Large intestine (tissue), 3 donors: ENCODE data around the gene HMX2. TPM values are rescaled to one million over a fixed set of nuclear protein-coding genes. Genes with fewer than 3 reads are reported as not detected.

Experiments
- DNase-seq, 2 donors: peaks; one replicate each; pipeline versions ENCODE4 v3.0.0 to v3.0.0-alpha.2; 2013
- H3K27ac ChIP-seq: one replicate; pipeline ENCODE4 v1.5.1; 2013; ENCODE audit warnings: low read length
- H3K27me3 ChIP-seq: 2 replicates; pipeline ENCODE4 v1.6.1; 2013; ENCODE audit warnings: low read length; ENCODE audit not compliant: control insufficient read depth, insufficient read depth
- H3K36me3 ChIP-seq: 2 replicates; pipeline ENCODE4 v1.6.1; 2013; ENCODE audit warnings: low read length; ENCODE audit not compliant: control insufficient read depth, insufficient read depth
- H3K4me1 ChIP-seq: one replicate; pipeline ENCODE4 v1.6.1; 2013; ENCODE audit warnings: low read length; ENCODE audit not compliant: control insufficient read depth, insufficient read depth
- H3K4me3 ChIP-seq: one replicate; pipeline ENCODE4 v1.5.1; 2013; ENCODE audit warnings: low read length
- H3K9me3 ChIP-seq: one replicate; pipeline ENCODE4 v1.6.1; 2013; ENCODE audit warnings: mild to moderate bottlenecking, low read depth, low read length, moderate library complexity; ENCODE audit not compliant: control insufficient read depth
- WGBS: methylation state at CpG from one replicate; pipeline ENCODE4 v1.1.5; 2013; ENCODE audit warnings: low lambda C conversion rate; ENCODE audit not compliant: insufficient coverage; 5-methylcytosine and 5-hydroxymethylcytosine counted together
- polyA plus RNA-seq: library from polyadenylated mRNA; unstranded; fragments of 120-200 nt; gene quantifications from one replicate; pipeline ENCODE4 v1.2.1, GENCODE V29; 2013

HMX2 gene
- polyA plus RNA-seq, 1 donor: 1.1 TPM

GRCh38 chr10:123129618-123130271 lies 18.2 kb upstream of the HMX2 start:
- no peak overlapping the region for H3K27ac ChIP-seq
- H3K4me1 ChIP-seq: no peaks in the 10 kb centered on the region
- no CpG with 5 or more reads among the region's 4 CpGs for WGBS
- H3K27me3 ChIP-seq: peaks cover 88% of the 10 kb centered on the region
- no peak overlapping the region for H3K4me3 ChIP-seq
- no peaks in the 10 kb centered on the region for H3K36me3 ChIP-seq
- peaks cover 3% of the 10 kb centered on the region for H3K9me3 ChIP-seq
- no peak for DNase-seq

DNA sequence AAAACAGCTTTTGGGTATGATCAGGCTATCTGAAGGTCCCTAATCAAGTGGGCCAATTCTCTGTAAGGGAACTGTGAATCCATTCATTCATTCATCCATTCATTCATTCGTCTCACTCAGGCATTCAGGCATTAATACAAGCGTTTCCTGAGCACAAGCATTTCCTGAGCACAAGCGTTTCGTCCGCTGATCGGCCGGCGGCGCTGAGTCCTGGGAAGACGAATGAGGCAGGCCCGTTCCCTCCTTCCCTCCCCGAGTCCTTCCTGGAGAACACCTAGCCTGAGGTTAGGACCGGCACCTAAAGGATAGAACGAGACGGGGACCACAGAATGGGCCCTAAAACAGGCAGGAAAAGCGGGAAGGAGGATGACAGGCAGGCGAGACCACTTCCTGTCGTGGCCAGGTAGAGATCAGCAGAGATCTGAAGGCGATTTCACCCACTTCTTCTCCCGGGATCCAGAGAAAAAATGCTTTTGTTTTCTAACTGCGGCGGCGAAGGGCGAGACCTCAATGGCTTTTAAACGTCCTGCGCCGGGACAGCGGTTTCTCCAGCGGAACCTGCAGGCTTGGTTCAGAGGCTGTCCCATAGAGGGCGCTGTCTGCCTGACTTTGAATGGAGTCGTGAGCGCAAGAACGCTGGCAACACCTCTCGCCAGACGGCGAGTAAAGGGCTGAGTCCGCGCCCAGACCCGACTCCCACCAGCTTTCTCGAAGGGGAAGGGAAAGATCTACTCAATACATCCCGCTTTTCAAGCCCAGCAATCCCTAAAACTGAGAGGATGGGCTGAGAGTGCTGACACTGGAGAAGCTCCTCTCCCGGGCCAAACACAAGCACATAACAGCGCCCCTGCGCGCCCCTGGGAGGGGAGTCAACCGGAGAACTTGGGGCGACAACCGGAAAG lies 15.1 kb upstream of the HMX2 start:
- Histone ChIP-seq H3K27ac (no peak overlapping the region), H3K9me3 (peaks cover 10% of the 10 kb centered on the region), H3K4me1 (peaks cover 3% of the 10 kb centered on the region), H3K27me3 (peaks cover 96% of the 10 kb centered on the region), H3K36me3 (no peaks in the 10 kb centered on the region), H3K4me3 (no peak overlapping the region)
- peak; percentile 67 for DNase-seq
- no CpG with 5 or more reads among the region's 48 CpGs for WGBS

DNA sequence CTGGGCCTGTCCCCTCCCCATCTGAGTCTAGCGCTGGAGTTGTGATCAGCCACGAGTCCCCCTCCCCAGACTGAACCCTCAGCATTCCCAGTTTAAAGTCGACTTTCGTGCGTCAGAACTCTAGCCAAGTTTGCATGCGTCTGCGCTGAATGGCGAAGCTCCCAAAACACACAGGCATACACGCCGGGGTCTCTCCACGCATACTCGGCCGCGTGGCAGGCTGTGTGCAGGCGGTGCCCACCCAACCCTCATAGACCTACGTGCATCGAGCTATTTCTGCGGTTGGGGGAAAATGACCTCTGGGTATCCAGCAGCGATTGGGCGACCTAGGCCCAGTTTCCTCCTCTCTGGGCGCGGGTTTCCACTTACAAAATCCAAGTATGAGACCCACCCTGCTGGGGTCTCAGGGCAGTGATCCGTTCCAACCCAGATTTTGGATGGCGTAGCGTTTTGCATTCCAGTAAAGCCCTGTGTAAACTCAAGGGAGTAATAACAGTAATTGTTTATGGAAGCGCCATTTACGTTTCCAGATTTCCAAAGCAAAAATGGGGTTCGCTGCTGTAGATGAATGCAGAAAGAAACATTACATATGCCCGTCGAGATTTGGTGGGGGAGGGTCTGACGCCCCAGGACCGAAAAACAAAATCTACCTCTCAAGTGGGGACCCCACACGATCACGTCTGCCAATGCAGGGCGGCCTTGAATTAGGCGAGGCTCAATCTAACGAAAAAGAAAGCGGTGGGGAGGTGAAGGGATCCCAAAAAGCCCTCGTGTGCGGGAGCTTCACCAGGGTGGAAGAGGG lies 14.2 kb upstream of the HMX2 start:
- DNase-seq: no peak
- H3K4me1 ChIP-seq: peaks cover 3% of the 10 kb centered on the region
- H3K4me3 ChIP-seq: no peak overlapping the region
- WGBS: no CpG with 5 or more reads among the region's 40 CpGs
- no peaks in the 10 kb centered on the region for H3K36me3 ChIP-seq
- peaks cover 97% of the 10 kb centered on the region for H3K27me3 ChIP-seq
- peaks cover 10% of the 10 kb centered on the region for H3K9me3 ChIP-seq
- no peak overlapping the region for H3K27ac ChIP-seq

GRCh38 chr10:123134343-123134914 lies 13.5 kb upstream of the HMX2 start:
- no peak for DNase-seq
- no CpG with 5 or more reads among the region's 42 CpGs for WGBS
- peaks cover 10% of the 10 kb centered on the region for H3K9me3 ChIP-seq
- no peak overlapping the region for H3K27ac ChIP-seq
- no peak overlapping the region for H3K4me3 ChIP-seq
- H3K36me3 ChIP-seq: no peaks in the 10 kb centered on the region
- H3K4me1 ChIP-seq: peaks cover 3% of the 10 kb centered on the region
- H3K27me3 ChIP-seq: peaks cover 97% of the 10 kb centered on the region

- WGBS: no CpG with 5 or more reads among the region's 46 CpGs
- no peaks in the 10 kb centered on the region for H3K36me3 ChIP-seq
- H3K27ac ChIP-seq: no peak overlapping the region
- H3K9me3 ChIP-seq: peaks cover 10% of the 10 kb centered on the region
- no peak for DNase-seq
- no peak overlapping the region for H3K4me3 ChIP-seq
- peaks cover 6% of the 10 kb centered on the region for H3K4me1 ChIP-seq
- H3K27me3 ChIP-seq: peaks cover 97% of the 10 kb centered on the region
Measured at GRCh38 chr10:123134915-123135414, 13.0 kb upstream of the HMX2 start.

GRCh38 chr10:123135415-123136141 lies 12.4 kb upstream of the HMX2 start, which contains the start of gene HMX3:
HMX3 (plus strand) TSS chr10:123135970; CDS start chr10:123136051, 81 bp downstream.
- no CpG with 5 or more reads among the region's 76 CpGs for WGBS
- Histone ChIP-seq H3K9me3 (peaks cover 14% of the 10 kb centered on the region), H3K36me3 (no peaks in the 10 kb centered on the region), H3K27me3 (peaks cover 99% of the 10 kb centered on the region), H3K4me1 (peaks cover 6% of the 10 kb centered on the region), H3K27ac (no peak within 1 kb of the TSS), H3K4me3 (no peak within 1 kb of the TSS)
- DNase-seq: no peak

DNA sequence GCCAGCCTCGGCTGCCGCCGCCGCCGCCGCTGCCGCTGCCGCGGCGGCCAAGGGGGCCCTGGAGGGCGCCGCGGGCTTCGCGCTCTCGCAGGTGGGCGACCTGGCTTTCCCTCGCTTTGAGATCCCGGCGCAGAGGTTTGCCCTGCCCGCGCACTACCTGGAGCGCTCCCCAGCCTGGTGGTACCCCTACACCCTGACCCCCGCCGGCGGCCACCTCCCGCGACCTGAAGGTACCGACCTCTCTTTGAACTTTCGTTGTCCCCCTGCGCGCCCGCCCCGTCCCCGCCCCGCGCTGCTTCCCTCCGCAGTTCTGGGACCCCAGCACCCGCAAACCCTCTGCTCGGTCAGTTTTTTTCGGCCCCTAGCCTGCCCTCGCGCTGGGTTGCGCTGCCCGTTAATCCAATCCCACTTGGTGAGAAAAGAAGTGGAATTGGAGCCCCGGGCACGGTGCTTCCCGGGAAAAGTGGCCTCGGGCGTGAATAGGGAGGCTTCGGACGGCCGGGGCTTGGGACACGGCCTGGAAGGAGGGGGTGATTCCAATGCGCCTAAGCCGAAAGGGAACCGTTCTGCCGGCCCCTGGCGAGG lies 11.6 kb upstream of the HMX2 start:
- DNase-seq: no peak
- Histone ChIP-seq H3K4me1 (peaks cover 6% of the 10 kb centered on the region), H3K9me3 (peaks cover 14% of the 10 kb centered on the region), H3K36me3 (no peaks in the 10 kb centered on the region), H3K4me3 (no peak overlapping the region), H3K27ac (no peak overlapping the region), H3K27me3 (peaks cover 99% of the 10 kb centered on the region)
- WGBS: no CpG with 5 or more reads among the region's 59 CpGs

DNA sequence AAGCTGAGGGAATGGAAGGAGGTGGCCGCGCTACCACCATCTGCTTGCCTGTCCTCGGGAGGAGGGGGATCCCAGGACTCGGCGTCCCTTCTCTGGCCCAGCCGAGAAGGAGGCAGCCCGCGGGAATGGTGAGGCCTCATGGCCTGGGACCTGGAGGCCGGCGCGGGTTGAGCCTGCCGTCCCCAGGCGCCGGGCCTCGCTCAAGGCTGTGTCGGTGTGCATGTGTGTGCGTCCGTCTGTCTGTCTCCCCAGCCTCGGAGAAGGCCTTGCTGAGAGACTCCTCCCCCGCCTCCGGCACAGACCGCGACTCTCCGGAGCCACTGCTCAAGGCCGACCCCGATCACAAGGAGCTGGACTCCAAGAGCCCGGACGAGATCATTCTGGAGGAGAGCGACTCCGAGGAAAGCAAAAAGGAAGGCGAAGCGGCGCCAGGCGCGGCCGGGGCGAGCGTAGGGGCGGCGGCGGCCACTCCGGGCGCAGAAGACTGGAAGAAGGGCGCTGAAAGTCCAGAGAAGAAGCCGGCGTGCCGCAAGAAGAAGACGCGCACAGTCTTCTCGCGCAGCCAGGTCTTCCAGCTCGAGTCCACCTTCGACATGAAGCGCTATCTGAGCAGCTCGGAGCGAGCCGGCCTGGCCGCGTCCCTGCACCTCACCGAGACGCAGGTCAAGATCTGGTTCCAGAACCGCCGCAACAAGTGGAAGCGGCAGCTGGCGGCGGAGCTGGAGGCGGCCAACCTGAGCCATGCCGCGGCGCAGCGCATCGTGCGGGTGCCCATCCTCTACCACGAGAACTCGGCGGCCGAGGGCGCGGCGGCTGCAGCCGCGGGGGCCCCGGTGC lies 10.9 kb upstream of the HMX2 start:
- DNase-seq: no peak
- no peak overlapping the region for H3K4me3 ChIP-seq
- H3K36me3 ChIP-seq: no peaks in the 10 kb centered on the region
- peaks cover 14% of the 10 kb centered on the region for H3K9me3 ChIP-seq
- no peak overlapping the region for H3K27ac ChIP-seq
- peaks cover 99% of the 10 kb centered on the region for H3K27me3 ChIP-seq
- no CpG with 5 or more reads among the region's 83 CpGs for WGBS
- H3K4me1 ChIP-seq: peaks cover 6% of the 10 kb centered on the region

DNA sequence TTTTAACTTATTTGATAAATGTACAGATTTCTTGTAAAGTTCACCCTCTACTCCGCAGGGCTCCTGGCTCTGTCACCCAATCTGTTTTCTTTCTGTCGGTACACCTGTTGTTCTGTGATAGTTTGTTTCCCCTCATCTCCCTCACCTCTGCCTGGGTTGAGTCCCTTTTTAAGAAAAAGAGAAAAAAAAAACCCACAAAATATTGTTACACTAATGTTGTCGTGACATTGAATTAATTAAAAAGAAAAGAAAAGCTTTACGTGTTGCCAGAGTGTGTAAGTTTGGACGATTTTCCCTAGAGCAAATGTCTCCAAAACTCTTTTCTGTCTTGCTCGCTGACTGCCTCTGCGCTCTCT lies 8.8 kb upstream of the HMX2 start:
- H3K36me3 ChIP-seq: no peaks in the 10 kb centered on the region
- WGBS: 0% methylated on average over 2 of the region's 7 CpGs
- H3K4me1 ChIP-seq: peaks cover 6% of the 10 kb centered on the region
- H3K27me3 ChIP-seq: peaks cover 99% of the 10 kb centered on the region
- H3K9me3 ChIP-seq: peaks cover 19% of the 10 kb centered on the region
- H3K4me3 ChIP-seq: no peak overlapping the region
- no peak overlapping the region for H3K27ac ChIP-seq
- no peak for DNase-seq
